Mucosa of gallbladder (tissue), 1 donor: ENCODE data around the gene GPR107. TPM values are rescaled to one million over a fixed set of nuclear protein-coding genes. Genes with fewer than 3 reads are reported as not detected.

Experiments
- DNase-seq: peaks from one replicate; pipeline ENCODE4 v3.0.0-alpha.2; 2020; ENCODE audit warnings: low spot score
- total RNA-seq: library from RNA; stranded (reverse); gene quantifications from one replicate; pipeline ENCODE4 v1.2.1, GENCODE V29; 2021
- donor health status: DM: no; HTN: no; CAD: no.

Gene GPR107
- total RNA-seq, 1 donor from 2014 or later: 39.6 TPM

GRCh38 chr9:130183133-130183762 is 129.5 kb downstream of the GPR107 start:
- DNase-seq: no peak

DNA sequence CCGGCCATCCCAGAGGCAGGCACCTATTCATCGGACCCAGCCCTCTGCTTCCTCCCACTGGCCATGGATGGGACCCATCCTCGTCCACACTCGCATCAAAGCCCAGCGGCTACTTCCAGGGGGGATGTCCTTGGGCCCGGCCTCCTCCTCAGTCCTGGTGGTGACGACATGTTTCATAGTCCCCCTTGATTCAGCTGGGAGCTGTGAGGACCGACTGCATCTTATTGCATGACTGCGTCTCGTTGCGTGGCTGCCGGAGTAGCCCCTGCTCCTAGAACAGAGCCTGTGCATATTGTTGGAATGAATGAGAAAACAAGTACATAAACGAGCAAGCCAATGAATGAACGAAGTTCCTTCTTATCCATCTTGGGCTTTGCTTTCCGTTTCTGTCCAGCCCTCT is 131.3 kb downstream of the GPR107 start:
- DNase-seq: no peak

DNA sequence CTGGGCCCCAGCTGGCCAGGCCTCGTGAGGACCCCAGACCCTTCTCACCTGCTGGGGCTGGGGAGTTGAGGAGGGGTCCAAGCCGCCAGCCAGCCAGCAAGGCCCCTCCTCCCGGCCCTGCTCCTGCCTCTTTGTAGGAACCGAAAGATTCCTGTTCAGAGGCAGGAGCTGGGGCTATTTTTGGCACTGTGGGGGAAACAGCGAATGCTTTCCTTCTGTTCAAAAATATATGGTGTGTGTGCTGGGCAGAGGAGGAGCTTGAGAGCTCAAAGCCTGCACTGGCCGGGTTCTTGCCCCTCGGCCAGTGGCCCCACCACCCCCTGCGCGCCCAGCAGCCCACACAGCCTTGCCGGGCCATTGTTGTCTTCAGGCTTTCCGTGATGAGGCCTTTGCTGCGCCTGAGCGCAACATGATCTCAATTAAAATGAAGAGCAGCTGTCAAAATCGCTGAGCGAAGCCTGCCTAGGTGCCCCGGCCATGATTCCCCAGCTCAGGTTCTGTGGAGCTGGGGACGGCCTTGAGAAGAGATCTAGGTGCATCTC is 131.9 kb downstream of the GPR107 start:
- no peak for DNase-seq

- no peak for DNase-seq
Measured at GRCh38 chr9:130186051-130186450, 132.3 kb downstream of the GPR107 start.

DNA sequence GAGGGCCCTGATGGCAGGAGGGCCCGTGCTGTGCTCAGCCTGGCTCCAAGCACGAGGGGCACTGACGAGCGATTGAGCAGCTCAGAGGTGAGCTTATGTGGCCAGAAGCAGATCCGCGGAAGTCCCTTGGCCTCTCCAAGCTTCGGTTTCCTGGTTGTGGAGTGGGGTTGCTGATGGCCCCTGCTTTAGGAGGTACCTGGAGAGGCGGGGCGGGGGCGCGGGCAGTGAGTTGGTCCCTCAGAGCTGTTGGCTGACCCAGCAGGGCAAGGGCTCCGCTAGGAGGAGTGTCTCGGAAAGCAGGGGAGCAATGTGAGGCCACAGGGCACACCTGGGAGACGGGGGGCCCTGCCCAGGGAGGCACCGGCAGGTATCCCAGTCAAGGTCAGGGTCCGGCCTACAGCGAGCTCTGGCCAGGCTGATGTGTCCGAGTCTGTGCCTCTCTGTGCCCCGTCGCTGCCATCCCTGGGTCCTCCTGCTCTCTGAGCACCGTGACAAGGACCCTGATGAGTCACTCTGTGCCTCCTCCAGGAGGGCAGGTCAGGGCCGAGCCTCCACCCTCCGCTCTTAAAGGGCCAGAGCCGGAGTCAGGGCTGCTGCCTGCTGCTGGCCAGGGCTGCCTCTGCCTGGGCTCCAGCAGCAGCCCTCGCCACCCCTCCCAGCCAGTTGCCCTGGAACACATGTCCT is 133.3 kb downstream of the GPR107 start:
- peak; percentile 63 for DNase-seq

DNA sequence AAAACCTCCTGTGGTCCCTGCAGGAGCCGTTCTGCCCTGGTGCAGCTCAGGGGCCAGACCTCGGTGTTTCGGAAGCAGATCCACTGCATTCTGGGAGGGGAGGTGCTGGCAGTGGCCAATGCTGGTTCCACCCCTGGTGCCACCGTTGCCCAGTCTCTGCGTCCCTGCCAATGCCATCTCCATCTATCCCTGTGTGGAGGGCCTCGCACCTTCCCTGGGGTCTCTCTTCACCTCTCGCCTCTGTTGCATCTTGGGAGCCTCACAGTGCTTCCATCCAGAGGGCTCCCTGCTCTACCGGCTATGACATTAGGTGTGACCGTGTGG is 133.8 kb downstream of the GPR107 start:
- DNase-seq: no peak

DNA sequence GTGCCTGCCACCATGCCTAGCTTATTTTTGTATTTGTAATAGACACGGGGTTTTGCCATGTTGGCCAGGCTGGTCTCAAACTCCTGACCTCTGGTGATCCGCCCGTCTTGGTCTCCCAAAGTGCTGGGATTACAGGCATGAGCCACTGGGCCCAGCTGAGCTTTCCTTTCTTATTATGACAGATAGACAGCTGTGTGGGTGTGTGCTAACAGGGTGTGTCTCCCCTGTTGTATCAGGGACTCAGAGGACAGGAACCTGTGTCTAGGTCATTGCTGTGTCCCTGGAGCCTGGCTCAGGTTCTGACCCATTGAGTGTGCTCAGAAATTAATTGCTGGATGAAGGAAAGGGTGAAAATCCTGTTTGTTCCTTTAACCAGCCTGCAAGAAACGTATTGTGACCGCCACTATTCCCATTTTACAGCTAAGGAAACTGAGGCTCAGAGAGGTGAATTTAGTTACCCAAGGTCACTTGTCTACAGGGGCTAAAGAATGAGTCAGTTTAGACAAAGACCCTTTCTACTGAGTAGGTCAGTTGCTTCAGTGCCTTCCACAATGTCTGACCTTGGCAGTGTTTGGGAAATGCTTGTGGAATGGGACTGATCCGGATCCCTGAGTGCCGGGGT is 135.3 kb downstream of the GPR107 start:
- no peak for DNase-seq

Other genes starting within 250 kb of the GPR107 start
- 35.9 TPM for gene TOR1A, start 229.8 kb upstream of the GPR107 start, total RNA-seq
- 53.6 TPM for gene C9orf78, start 218.6 kb upstream of the GPR107 start, total RNA-seq
- gene USP20, start 218.4 kb upstream of the GPR107 start, total RNA-seq: 41.0 TPM
- gene FNBP1, start 10.7 kb upstream of the GPR107 start, total RNA-seq: 66.4 TPM
- gene NCS1, start 118.5 kb downstream of the GPR107 start, total RNA-seq: 50.3 TPM
- gene HMCN2, start 211.9 kb downstream of the GPR107 start, total RNA-seq: 1.8 TPM